ENCODE results near the gene ALDOC.

ALDOC gene

GRCh38 chr17:28530250-28530649 lies 46.4 kb downstream of the ALDOC start:
- no peak for DNase-seq

GRCh38 chr17:28529013-28529400 lies 47.7 kb downstream of the ALDOC start:
- DNase-seq: no peak

GRCh38 chr17:28528327-28529012 lies 48.2 kb downstream of the ALDOC start:
- no peak for DNase-seq

- DNase-seq: no peak
Measured at GRCh38 chr17:28527859-28528258, 48.8 kb downstream of the ALDOC start.

- no peak for DNase-seq
Measured at GRCh38 chr17:28527181-28527681, 49.5 kb downstream of the ALDOC start.

DNA sequence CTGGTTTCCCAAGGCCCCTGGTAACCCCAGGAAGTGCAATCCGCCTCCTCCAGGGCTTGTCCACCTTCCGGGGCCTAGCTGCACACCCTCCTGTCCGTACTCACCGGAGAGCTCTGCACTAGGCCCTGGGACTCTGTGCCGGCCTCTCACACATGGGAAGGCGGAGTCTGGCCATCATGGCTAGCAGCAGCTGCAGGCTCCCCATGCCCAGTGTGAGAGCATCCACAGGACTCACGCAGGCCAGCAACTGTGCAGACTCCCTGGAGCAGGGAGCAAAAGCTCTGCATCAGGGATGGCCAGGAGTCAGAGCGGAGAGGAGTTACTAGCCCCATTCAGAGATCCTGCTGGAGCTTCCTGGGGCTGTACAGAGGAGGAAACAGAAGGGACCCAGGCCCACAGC lies 50.3 kb downstream of the ALDOC start:
- DNase-seq: no peak

DNA sequence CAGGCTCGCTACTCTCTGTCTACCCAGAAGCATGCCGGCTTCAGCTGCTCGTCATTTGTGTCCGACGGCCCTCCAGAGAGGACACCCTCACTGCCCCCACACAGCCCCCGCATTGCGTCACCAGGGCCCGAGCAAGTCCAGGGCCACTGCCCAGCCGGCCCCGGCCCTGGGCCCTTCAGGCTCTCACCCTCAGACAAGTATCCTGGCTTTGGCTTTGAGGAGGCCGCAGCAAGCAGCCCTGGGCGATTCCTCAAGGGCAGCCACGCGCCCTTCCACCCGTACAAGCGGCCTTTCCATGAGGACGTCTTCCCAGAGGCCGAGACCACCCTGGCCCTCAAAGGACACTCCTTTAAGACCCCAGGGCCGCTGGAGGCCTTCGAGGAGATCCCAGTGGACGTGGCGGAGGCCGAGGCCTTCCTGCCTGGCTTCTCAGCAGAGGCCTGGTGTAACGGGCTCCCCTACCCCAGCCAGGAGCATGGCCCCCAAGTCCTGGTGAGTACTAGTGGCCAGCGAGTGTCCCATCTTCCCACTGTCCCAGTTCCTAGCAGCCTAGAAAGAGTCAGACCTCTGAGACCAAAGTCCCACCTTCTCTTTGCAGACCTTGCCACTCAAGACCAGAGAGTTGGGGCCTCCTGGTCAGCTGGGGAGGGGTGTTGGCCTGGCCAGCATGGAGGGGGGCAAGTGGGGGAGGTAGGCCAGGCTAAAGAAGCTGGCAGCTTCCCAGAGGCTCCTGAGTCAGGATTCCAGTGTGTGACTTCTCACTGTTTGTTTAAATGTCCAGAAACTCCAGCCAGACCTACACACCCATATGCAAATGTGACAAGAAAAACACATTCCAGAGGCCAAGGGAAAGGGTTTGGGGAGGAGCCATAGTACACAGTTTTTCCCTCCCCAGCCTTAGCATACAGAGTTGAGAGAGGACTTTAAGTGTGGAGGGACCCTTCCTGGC lies 51.9 kb downstream of the ALDOC start:
- no peak for DNase-seq

GRCh38 chr17:28523876-28524275 lies 52.8 kb downstream of the ALDOC start:
- no peak for DNase-seq

- no peak for DNase-seq
Measured at GRCh38 chr17:28523186-28523585, 53.5 kb downstream of the ALDOC start.
